ENCODE results near the gene TIAM1.

Gene TIAM1

GRCh38 chr21:31087639-31088473 is 256.2 kb downstream of the TIAM1 start:
- no peak for DNase-seq (ENCODE audit: low read depth in 3 of 3)

- no peak for DNase-seq (ENCODE audit: low read depth in 3 of 3)
Observed at GRCh38 chr21:31084689-31085088, 259.4 kb downstream of the TIAM1 start.

- no peak for DNase-seq (ENCODE audit: low read depth in 3 of 3)
Observed at GRCh38 chr21:31078796-31079195, 265.3 kb downstream of the TIAM1 start.

- no peak for DNase-seq (ENCODE audit: low read depth in 3 of 3)
Observed at GRCh38 chr21:31078216-31078615, 265.8 kb downstream of the TIAM1 start.

- no peak for DNase-seq (ENCODE audit: low read depth in 3 of 3)
Observed at GRCh38 chr21:31075848-31076247, 268.2 kb downstream of the TIAM1 start.

- DNase-seq (ENCODE audit: low read depth in 3 of 3): no peak
Observed at GRCh38 chr21:31072533-31072932, 271.5 kb downstream of the TIAM1 start.
